Mesendoderm (in vitro differentiated cells): ENCODE results near the gene MAP4K5.

Experiments
- DNase-seq: peaks from one replicate; pipeline ENCODE4 v3.0.0; 2013
- H2AK5ac ChIP-seq: 2 replicates; pipeline ENCODE4 v1.6.1; 2013; ENCODE audit warnings: low read length, inconsistent platforms
- H2BK120ac ChIP-seq: 2 replicates; pipeline ENCODE4 v1.6.1; 2013; ENCODE audit warnings: low read depth, mild to moderate bottlenecking, low read length, moderate library complexity, mixed read lengths
- H2BK15ac ChIP-seq: replicated peaks from 2 replicates; pipeline ENCODE4 v1.6.1; 2013; ENCODE audit warnings: low read depth, mild to moderate bottlenecking, moderate library complexity
- H2BK5ac ChIP-seq: 2 replicates; pipeline ENCODE4 v1.6.1; 2013; ENCODE audit warnings: low read length, inconsistent platforms
- H3K18ac ChIP-seq: 2 replicates; pipeline ENCODE4 v1.6.1; 2013; ENCODE audit warnings: mild to moderate bottlenecking, low read length, mixed read lengths
- H3K23ac ChIP-seq: one replicate; pipeline ENCODE4 v1.6.1; 2013; ENCODE audit warnings: low read length
- H3K27ac ChIP-seq: 2 replicates; pipeline ENCODE4 v1.5.1; 2013; ENCODE audit warnings: low read depth, mild to moderate bottlenecking, inconsistent platforms, low read length, moderate library complexity
- H3K27me3 ChIP-seq: 2 replicates; pipeline ENCODE4 v1.6.1; 2013; ENCODE audit warnings: low read length, control low read depth, mild to moderate bottlenecking, inconsistent platforms; ENCODE audit not compliant: insufficient read depth, poor library complexity
- H3K36me3 ChIP-seq: 2 replicates; pipeline ENCODE4 v1.6.1; 2013; ENCODE audit warnings: low read length, inconsistent platforms; ENCODE audit not compliant: control insufficient read depth, insufficient read depth
- H3K4ac ChIP-seq: one replicate; pipeline ENCODE4 v1.6.1; 2013; ENCODE audit warnings: low read depth, mild to moderate bottlenecking, low read length, moderate library complexity
- H3K4me1 ChIP-seq: 2 replicates; pipeline ENCODE4 v1.6.1; 2013; ENCODE audit warnings: low read depth, low read length, inconsistent platforms; ENCODE audit not compliant: control insufficient read depth
- H3K4me2 ChIP-seq: 2 replicates; pipeline ENCODE4 v1.6.1; 2013; ENCODE audit warnings: low read length
- H3K4me3 ChIP-seq: 2 replicates; pipeline ENCODE4 v1.5.1; 2013; ENCODE audit warnings: mild to moderate bottlenecking, low read length
- H3K56ac ChIP-seq: one replicate; pipeline ENCODE4 v1.6.1; 2013; ENCODE audit warnings: low read length
- H3K79me1 ChIP-seq: 2 replicates; pipeline ENCODE4 v1.6.1; 2013; ENCODE audit warnings: low read length, inconsistent platforms
- H3K79me2 ChIP-seq: 2 replicates; pipeline ENCODE4 v1.6.1; 2013; ENCODE audit warnings: mild to moderate bottlenecking, low read length; ENCODE audit not compliant: control insufficient read depth, insufficient read depth
- H3K9ac ChIP-seq: 2 replicates; pipeline ENCODE4 v1.6.1; 2013; ENCODE audit warnings: low read length, inconsistent platforms
- H4K5ac ChIP-seq: one replicate; pipeline ENCODE4 v1.6.1; 2013; ENCODE audit warnings: low read length
- H4K8ac ChIP-seq: one replicate; pipeline ENCODE4 v1.6.1; 2013; ENCODE audit warnings: low read depth, mild to moderate bottlenecking, control low read depth, low read length, moderate library complexity
- WGBS: extraction: QIAGEN DNeasy Blood & Tissue Kit; methylation state at CpG from one replicate; pipeline ENCODE4 v1.1.7; 2013; ENCODE audit warnings: low lambda C conversion rate, missing lambda C conversion rate; ENCODE audit not compliant: insufficient coverage; ENCODE audit errors: extremely low coverage; 5-methylcytosine and 5-hydroxymethylcytosine counted together

Gene MAP4K5

GRCh38 chr14:50471838-50472465, 60.4 kb downstream of the MAP4K5 start:
- no peak overlapping the region for H2BK5ac ChIP-seq
- H3K36me3 ChIP-seq, result no peaks in the 10 kb centered on the region
- H3K79me1 ChIP-seq, result no peaks in the 10 kb centered on the region
- no peak overlapping the region for H3K4ac ChIP-seq
- H3K18ac ChIP-seq, result no peak overlapping the region
- H3K56ac ChIP-seq, result no peak overlapping the region
- H3K23ac ChIP-seq, result no peak overlapping the region
- H3K27ac ChIP-seq, result no peak overlapping the region
- no peaks in the 10 kb centered on the region for H3K79me2 ChIP-seq
- no peak overlapping the region for H4K5ac ChIP-seq
- H3K4me1 ChIP-seq, result no peaks in the 10 kb centered on the region
- no peak overlapping the region for H3K9ac ChIP-seq
- no CpG with 5 or more reads among the region's 6 CpGs for WGBS
- DNase-seq, result no peak
- H3K27me3 ChIP-seq, result no peaks in the 10 kb centered on the region
- no peak overlapping the region for H2AK5ac ChIP-seq
- H2BK120ac ChIP-seq, result no peak overlapping the region
- no peak overlapping the region for H2BK15ac ChIP-seq
- H3K4me3 ChIP-seq, result no peak overlapping the region
- no peak overlapping the region for H3K4me2 ChIP-seq
- H4K8ac ChIP-seq, result no peak overlapping the region

DNA sequence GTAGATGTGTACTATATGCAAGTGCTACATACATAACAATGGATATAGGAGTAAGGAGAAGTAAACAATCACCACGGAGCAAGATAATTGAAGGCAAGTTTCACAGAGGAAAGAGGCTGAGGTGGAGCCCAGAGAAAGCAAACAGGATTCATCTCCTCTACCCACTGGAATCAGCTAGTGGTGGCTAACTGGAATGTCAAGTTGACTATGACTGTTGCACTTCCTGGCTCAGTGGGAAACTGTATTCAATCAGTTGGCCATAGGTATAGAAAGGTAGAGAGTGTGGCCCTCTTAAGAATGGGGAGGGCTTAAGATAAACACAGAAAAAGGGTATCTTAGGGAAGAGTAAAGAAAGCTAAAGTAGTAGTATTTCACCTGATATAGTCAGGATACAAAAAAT, 62.4 kb downstream of the MAP4K5 start:
- Histone ChIP-seq H2BK120ac (no peak overlapping the region), H2BK15ac (no peak overlapping the region), H3K27ac (no peak overlapping the region), H3K9ac (no peak overlapping the region), H3K4me1 (no peaks in the 10 kb centered on the region), H3K56ac (no peak overlapping the region), H4K5ac (no peak overlapping the region), H3K4me3 (no peak overlapping the region), H2BK5ac (no peak overlapping the region), H3K27me3 (no peaks in the 10 kb centered on the region), H3K36me3 (no peaks in the 10 kb centered on the region), H3K23ac (no peak overlapping the region), H2AK5ac (no peak overlapping the region), H4K8ac (no peak overlapping the region), H3K4me2 (no peak overlapping the region), H3K79me1 (no peaks in the 10 kb centered on the region), H3K4ac (no peak overlapping the region), H3K79me2 (no peaks in the 10 kb centered on the region), H3K18ac (no peak overlapping the region)
- WGBS, result no CpG with 5 or more reads among the region's 1 CpG
- peak; percentile 32 for DNase-seq

DNA sequence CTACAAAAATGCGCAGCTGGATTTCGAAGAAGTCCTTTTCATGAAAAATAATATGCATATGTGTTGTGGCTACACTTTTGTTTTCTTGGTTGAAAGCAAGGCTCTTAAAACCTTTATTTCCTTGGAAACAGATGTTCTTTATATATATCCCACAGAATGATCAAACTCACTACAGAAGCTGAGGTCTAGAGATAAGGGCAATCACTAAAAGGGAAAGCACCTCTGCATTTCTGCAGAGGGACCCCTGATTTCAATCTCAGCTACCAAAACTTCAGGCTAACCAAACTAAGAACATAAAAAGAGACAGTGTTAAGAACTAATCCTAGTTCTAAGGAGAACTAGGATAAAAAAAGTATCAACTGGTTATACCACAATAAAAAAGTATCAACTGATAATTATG, 70.3 kb downstream of the MAP4K5 start:
- Histone ChIP-seq H3K27ac (no peak overlapping the region), H2BK120ac (no peak overlapping the region), H3K56ac (no peak overlapping the region), H3K27me3 (no peaks in the 10 kb centered on the region), H3K4me1 (no peaks in the 10 kb centered on the region), H3K36me3 (no peaks in the 10 kb centered on the region), H3K4me3 (no peak overlapping the region), H3K4me2 (no peak overlapping the region), H3K9ac (no peak overlapping the region), H4K8ac (no peak overlapping the region), H3K4ac (no peak overlapping the region), H3K23ac (no peak overlapping the region), H4K5ac (no peak overlapping the region), H3K79me2 (no peaks in the 10 kb centered on the region), H2AK5ac (no peak overlapping the region), H3K18ac (no peak overlapping the region), H2BK15ac (no peak overlapping the region), H2BK5ac (no peak overlapping the region), H3K79me1 (no peaks in the 10 kb centered on the region)
- WGBS, result no CpG with 5 or more reads among the region's 2 CpGs
- DNase-seq, result no peak

GRCh38 chr14:50453869-50454268, 78.5 kb downstream of the MAP4K5 start:
- no peak for DNase-seq
- no peak overlapping the region for H2AK5ac ChIP-seq
- H4K5ac ChIP-seq, result no peak overlapping the region
- no CpG with 5 or more reads among the region's 2 CpGs for WGBS
- no peak overlapping the region for H3K23ac ChIP-seq
- no peak overlapping the region for H3K9ac ChIP-seq
- H3K18ac ChIP-seq, result no peak overlapping the region
- H3K27me3 ChIP-seq, result no peaks in the 10 kb centered on the region
- H3K79me2 ChIP-seq, result no peaks in the 10 kb centered on the region
- H2BK120ac ChIP-seq, result no peak overlapping the region
- H3K4ac ChIP-seq, result no peak overlapping the region
- no peak overlapping the region for H3K4me2 ChIP-seq
- no peak overlapping the region for H2BK15ac ChIP-seq
- no peak overlapping the region for H3K56ac ChIP-seq
- no peaks in the 10 kb centered on the region for H3K36me3 ChIP-seq
- no peak overlapping the region for H3K27ac ChIP-seq
- no peak overlapping the region for H3K4me3 ChIP-seq
- H3K79me1 ChIP-seq, result no peaks in the 10 kb centered on the region
- no peaks in the 10 kb centered on the region for H3K4me1 ChIP-seq
- H2BK5ac ChIP-seq, result no peak overlapping the region
- no peak overlapping the region for H4K8ac ChIP-seq

DNA sequence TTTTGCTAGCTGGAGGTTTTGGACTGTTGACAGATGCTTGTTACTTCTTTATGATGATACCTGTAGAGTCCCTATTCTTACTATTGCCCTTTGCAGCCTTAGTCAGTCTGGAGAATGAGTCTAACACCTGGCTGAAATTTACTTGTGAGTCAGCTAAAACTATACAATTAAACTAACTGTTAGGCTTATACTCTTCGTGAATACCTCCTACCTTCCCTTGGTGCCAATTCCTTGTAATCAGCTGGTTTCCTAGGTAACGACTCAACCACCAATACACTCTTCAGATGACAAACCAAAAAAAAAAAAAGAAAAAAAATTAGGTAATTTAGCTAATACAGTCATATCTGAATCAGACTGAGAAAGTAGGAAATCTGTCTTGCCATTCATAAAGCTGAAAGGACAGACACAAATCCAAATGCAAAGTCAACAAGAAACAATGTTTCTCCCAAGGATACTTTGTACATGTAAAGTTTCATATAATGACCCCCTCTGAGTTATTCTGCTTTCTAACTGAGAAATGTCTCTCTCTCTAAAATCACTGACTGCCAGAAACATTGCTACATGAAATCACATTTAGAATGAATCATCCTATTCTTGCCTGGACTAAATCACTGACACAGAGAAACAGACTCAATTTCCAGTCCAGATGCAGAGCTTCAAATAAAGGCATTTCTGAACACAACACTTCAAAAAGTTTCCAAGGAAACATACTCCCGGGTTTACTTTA, 79.2 kb downstream of the MAP4K5 start:
- no peaks in the 10 kb centered on the region for H3K27me3 ChIP-seq
- DNase-seq, result peak; percentile 7
- H3K79me2 ChIP-seq, result no peaks in the 10 kb centered on the region
- H3K4ac ChIP-seq, result no peak overlapping the region
- H3K4me2 ChIP-seq, result no peak overlapping the region
- no peak overlapping the region for H3K9ac ChIP-seq
- H2BK15ac ChIP-seq, result no peak overlapping the region
- no peak overlapping the region for H3K27ac ChIP-seq
- no peak overlapping the region for H4K5ac ChIP-seq
- H2BK5ac ChIP-seq, result no peak overlapping the region
- no peak overlapping the region for H2AK5ac ChIP-seq
- no peak overlapping the region for H3K4me3 ChIP-seq
- no peaks in the 10 kb centered on the region for H3K79me1 ChIP-seq
- H4K8ac ChIP-seq, result no peak overlapping the region
- H3K36me3 ChIP-seq, result no peaks in the 10 kb centered on the region
- H3K18ac ChIP-seq, result no peak overlapping the region
- H3K23ac ChIP-seq, result no peak overlapping the region
- H3K4me1 ChIP-seq, result no peaks in the 10 kb centered on the region
- H2BK120ac ChIP-seq, result no peak overlapping the region
- no peak overlapping the region for H3K56ac ChIP-seq
- WGBS, result no CpG with 5 or more reads among the region's 3 CpGs

- Histone ChIP-seq H2BK5ac (no peak overlapping the region), H2AK5ac (no peak overlapping the region), H3K4me3 (no peak overlapping the region), H3K79me1 (no peaks in the 10 kb centered on the region), H3K23ac (no peak overlapping the region), H3K4ac (no peak overlapping the region), H2BK120ac (no peak overlapping the region), H3K9ac (no peak overlapping the region), H3K4me1 (no peaks in the 10 kb centered on the region), H3K18ac (no peak overlapping the region), H3K56ac (no peak overlapping the region), H4K5ac (no peak overlapping the region), H3K27ac (no peak overlapping the region), H3K4me2 (no peak overlapping the region), H2BK15ac (no peak overlapping the region), H4K8ac (no peak overlapping the region), H3K27me3 (no peaks in the 10 kb centered on the region), H3K36me3 (no peaks in the 10 kb centered on the region), H3K79me2 (no peaks in the 10 kb centered on the region)
- DNase-seq, result no peak
- no CpG with 5 or more reads among the region's 1 CpG for WGBS
Measured at GRCh38 chr14:50452296-50452695, 80.1 kb downstream of the MAP4K5 start.
